ENCODE results near the gene PTGR3. TPM values are rescaled to one million over a fixed set of nuclear protein-coding genes. Genes with fewer than 3 reads are reported as not detected.

The PTGR3 gene
- total RNA-seq, 4 donors from 2014 or later = 16.9 to 24.3 (median 21.1) TPM

DNA sequence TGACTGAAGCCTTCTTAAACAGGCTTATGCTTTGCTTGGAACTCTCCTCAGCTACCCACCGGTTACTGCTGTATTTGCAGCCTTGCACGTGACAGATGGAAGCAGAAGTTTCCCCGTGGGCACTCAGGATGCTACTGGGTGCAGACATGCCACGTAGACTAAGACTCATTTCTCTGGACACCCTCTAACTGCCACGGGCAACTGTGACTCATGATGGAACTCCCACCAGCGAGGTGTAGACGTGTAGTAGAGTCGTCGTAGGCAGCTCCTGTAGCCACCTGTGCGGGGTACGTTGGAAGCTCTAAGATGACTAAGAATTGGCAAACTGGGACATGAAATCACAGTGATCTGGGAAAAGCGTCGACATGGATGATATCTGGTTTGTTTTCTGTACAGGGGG, 29.2 kb upstream of the PTGR3 start:
- DNase-seq (ENCODE audit: low spot score) (no peak), ATAC-seq (ENCODE audit: low FRiP score) (no peak)
- no peak for TF ChIP-seq CTCF (IDR thresholded peaks at IDR 0.05)

GRCh38 chr18:75235896-75236295, 27.0 kb upstream of the PTGR3 start:
- ATAC-seq (ENCODE audit: low FRiP score) (no peak), DNase-seq (ENCODE audit: low spot score) (no peak)
- no peak for TF ChIP-seq CTCF (IDR thresholded peaks at IDR 0.05)

DNA sequence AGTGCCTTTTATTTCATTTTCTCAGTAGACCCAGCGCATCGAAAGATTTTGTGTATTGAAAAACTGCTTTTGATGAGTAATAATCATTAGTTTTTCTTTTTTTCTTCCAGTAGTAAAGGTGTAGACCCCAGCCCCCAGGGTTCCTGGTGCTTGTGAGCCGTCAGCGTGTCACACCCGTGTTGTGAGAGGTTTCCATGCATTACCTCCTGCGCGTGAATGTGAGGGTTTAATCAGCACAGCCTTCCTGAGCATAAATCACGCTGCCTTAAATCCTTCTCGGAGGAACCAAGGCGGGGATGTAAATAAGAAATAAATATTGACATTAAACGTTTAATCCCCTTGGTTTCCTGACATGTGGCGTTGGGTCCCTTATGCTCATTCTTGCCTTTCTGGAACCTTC, 26.0 kb upstream of the PTGR3 start:
- ATAC-seq (ENCODE audit: low FRiP score) (no peak), DNase-seq (ENCODE audit: low spot score) (no peak)
- no peak for TF ChIP-seq CTCF (IDR thresholded peaks at IDR 0.05)

DNA sequence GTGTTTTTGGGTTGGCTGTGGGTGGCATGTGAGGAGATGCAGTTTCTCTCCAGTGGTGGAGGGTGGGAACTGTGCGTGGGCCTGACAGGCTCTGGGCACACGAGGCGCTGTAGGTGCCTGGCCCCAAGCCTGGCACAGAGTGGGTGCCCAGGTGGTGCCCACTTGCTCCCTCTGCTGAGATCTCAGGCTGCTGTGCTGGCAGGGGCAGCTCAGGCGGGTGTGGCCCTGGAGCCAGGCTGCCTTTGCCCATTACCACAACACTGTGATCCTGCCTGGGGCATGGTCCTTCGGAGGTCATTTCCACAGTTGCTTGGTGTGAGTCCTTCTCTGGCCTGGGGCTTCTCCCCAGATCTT, 22.1 kb upstream of the PTGR3 start:
- no peak for DNase-seq (ENCODE audit: low spot score)
- TF ChIP-seq CTCF (IDR thresholded peaks at IDR 0.05) = no peak
- no peak for ATAC-seq (ENCODE audit: low FRiP score)

DNA sequence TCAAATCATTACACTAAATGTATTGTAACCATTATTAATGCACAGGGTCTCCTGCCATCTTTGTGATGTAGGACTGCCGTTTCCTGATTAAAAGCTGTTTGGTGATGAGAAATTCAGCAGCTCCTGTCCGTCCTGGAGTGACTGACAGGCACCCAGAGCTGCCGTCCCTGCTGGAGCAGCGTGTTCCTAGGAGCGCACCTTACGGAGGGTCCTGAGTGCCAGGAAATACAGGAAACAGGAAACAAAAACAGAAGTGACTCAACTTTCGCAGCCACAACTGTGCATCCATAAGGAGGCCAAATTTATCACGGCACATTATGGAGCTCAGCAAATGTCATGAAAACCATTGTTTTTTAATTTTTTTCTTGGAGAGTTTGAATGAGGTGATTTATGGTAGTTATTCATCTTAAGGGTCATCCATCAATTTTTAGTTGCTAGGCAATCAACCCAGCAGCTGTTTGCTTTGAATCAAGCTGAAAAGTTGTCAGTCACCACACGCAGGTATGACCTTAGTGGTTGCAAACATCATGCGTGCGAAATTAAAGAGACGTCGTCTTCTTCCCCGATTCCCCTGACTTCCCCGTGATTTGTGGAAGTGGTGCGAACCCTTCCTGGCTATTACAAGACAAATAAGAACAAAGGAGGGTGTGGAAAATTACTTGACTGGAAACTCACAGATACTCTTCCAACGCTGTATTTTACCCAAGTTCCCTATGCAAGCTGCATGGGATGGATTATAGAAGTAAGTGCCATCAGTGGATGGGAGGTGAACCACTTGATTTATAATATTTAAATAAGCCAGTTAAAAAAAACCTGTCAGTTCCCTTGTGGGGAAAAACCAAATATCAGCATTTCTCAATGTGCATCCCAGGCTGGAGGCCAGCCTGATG, 21.5 kb upstream of the PTGR3 start:
- ATAC-seq (ENCODE audit: low FRiP score) (no peak), DNase-seq (ENCODE audit: low spot score) (no peak)
- no peak for TF ChIP-seq CTCF (IDR thresholded peaks at IDR 0.05)

DNA sequence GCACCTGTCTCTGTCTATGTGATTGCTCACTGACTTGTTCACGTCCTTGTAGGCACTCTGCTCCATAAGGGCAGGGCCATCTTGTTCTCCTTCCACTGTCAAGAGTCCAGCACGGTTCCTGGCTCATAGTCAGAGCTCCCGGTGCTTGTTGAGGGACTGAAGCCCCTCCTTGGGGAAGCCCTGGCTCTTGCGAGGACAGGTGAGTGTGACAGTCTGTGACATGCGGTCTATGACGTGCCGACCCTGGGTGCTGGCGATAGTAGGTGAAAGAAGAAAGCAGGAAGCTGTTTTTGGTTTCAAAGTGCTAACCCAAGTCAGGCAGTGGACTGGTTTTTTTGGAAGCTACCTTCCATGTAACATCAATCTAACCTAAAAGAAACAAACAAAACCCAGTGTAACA, 20.5 kb upstream of the PTGR3 start:
- TF ChIP-seq CTCF (IDR thresholded peaks at IDR 0.05) = no peak
- ATAC-seq (ENCODE audit: low FRiP score) (no peak), DNase-seq (ENCODE audit: low spot score) (no peak)

- DNase-seq (ENCODE audit: low spot score) = no peak
- no peak for TF ChIP-seq CTCF (IDR thresholded peaks at IDR 0.05)
These were observed 20.0 kb upstream of the PTGR3 start for GRCh38 chr18:75228967-75229366.

More at GRCh38 chr18:75228967-75229366, 20.0 kb upstream of the PTGR3 start:
- no peak for ATAC-seq (ENCODE audit: low FRiP score)
